Osteoblast (primary cell): ENCODE measurements around the gene EPHA10. TPM values are rescaled to one million over a fixed set of nuclear protein-coding genes. Genes with fewer than 3 reads are reported as not detected.
"Not testable (repeated sequence)": the region's sequence is repeated elsewhere in the genome, so short reads cannot be mapped to it uniquely, and the experiment has no call there.

Experiments used
- DNase-seq: peaks from one replicate; pipeline ENCODE4 v3.0.0; 2011; ENCODE audit warnings: low spot score, mixed read lengths; ENCODE audit not compliant: insufficient read length; ENCODE audit errors: missing footprints
- H2AFZ ChIP-seq: 2 replicates; pipeline ENCODE4 v1.6.0; 2011; ENCODE audit warnings: mild to moderate bottlenecking, low read length
- H3K27ac ChIP-seq: 2 replicates; pipeline ENCODE4 v1.5.1; 2011; ENCODE audit warnings: mild to moderate bottlenecking, low read depth, low read length, moderate library complexity
- H3K27me3 ChIP-seq: 2 replicates; pipeline ENCODE4 v1.6.0; 2012; ENCODE audit warnings: mild to moderate bottlenecking, control low read depth, inconsistent platforms, low read length, moderate library complexity; ENCODE audit not compliant: insufficient read depth
- H3K36me3 ChIP-seq: 2 replicates; pipeline ENCODE4 v1.5.1; 2011; ENCODE audit warnings: mild to moderate bottlenecking, low read length, control low read depth, moderate library complexity; ENCODE audit not compliant: insufficient read depth
- H3K4me1 ChIP-seq: 2 replicates; pipeline ENCODE4 v1.5.1; 2011; ENCODE audit warnings: mild to moderate bottlenecking, low read length, control low read depth, moderate library complexity; ENCODE audit not compliant: insufficient read depth
- H3K4me2 ChIP-seq: 2 replicates; pipeline ENCODE4 v1.6.0; 2011; ENCODE audit warnings: mild to moderate bottlenecking, low read length; ENCODE audit not compliant: insufficient read depth
- H3K4me3 ChIP-seq: fragments of 200-600 bp; sonication (generic); 3 replicates; pipeline ENCODE4 v1.5.1; 2012; ENCODE audit warnings: mild to moderate bottlenecking, low read length, inconsistent platforms; ENCODE audit not compliant: insufficient read depth
- H3K79me2 ChIP-seq: 2 replicates; pipeline ENCODE4 v1.6.0; 2012; ENCODE audit warnings: mild to moderate bottlenecking, low read length, control low read depth, inconsistent platforms; ENCODE audit not compliant: insufficient read depth
- H3K9me3 ChIP-seq: 2 replicates; pipeline ENCODE4 v1.5.1; 2011; ENCODE audit warnings: low read depth, low read length, control low read depth
- H4K20me1 ChIP-seq: 2 replicates; pipeline ENCODE4 v1.6.0; 2012; ENCODE audit warnings: mild to moderate bottlenecking, low read length, control low read depth; ENCODE audit not compliant: insufficient read depth
- total RNA-seq: library from RNA; depleted of rRNA; stranded (reverse); fragments of >200 nt; gene quantifications from 2 replicates; pipeline ENCODE4 v1.2.3, GENCODE V29; 2012
- TF ChIP-seq, protein P1 (sequence below): IDR thresholded peaks from 2 replicates; pipeline ENCODE4 v1.5.1; 2011; ENCODE audit warnings: mild to moderate bottlenecking, low read depth, low read length, moderate library complexity; ENCODE audit errors: extremely low read depth

The EPHA10 gene
- total RNA-seq, 1 donor = not detected

DNA sequence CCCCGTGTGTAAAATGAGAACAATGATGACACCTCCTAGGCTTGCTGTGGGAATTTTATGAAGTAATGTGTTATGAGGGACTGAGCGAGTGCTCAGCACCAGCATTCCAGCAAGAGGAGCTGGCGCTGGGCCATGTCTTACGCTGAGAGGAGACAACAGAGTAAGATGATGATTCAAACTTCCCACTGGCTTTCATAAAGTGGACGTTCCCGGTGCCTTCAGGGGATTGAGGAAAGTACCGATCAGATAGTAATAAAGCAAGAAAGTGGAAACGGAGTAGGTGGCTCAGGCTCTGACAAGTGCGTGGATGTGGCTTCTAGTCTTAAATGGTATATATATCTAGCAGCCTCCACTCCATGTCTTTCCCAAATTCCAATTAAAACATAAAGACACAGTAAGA is 23.8 kb downstream of the EPHA10 start:
- DNase-seq = no peak
- Histone ChIP-seq H3K4me3 (no peak overlapping the region), H3K36me3 (no peaks in the 10 kb centered on the region)

GRCh38 chr1:37739222-37739621 is 25.7 kb downstream of the EPHA10 start:
- Histone ChIP-seq H3K27me3 (peaks cover 20% of the 10 kb centered on the region), H3K4me1 (no peaks in the 10 kb centered on the region), H2AFZ (no peak overlapping the region), H3K9me3 (no peaks in the 10 kb centered on the region), H3K4me2 (no peak overlapping the region), H4K20me1 (peaks cover 2% of the 10 kb centered on the region), H3K4me3 (no peak overlapping the region), H3K36me3 (no peaks in the 10 kb centered on the region), H3K27ac (no peak overlapping the region), H3K79me2 (no peaks in the 10 kb centered on the region)
- TF ChIP-seq, protein P1, sequence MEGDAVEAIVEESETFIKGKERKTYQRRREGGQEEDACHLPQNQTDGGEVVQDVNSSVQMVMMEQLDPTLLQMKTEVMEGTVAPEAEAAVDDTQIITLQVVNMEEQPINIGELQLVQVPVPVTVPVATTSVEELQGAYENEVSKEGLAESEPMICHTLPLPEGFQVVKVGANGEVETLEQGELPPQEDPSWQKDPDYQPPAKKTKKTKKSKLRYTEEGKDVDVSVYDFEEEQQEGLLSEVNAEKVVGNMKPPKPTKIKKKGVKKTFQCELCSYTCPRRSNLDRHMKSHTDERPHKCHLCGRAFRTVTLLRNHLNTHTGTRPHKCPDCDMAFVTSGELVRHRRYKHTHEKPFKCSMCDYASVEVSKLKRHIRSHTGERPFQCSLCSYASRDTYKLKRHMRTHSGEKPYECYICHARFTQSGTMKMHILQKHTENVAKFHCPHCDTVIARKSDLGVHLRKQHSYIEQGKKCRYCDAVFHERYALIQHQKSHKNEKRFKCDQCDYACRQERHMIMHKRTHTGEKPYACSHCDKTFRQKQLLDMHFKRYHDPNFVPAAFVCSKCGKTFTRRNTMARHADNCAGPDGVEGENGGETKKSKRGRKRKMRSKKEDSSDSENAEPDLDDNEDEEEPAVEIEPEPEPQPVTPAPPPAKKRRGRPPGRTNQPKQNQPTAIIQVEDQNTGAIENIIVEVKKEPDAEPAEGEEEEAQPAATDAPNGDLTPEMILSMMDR = no peak
- no peak for DNase-seq

More for the DNA sequence above, 23.8 kb downstream of the EPHA10 start:
- no peak overlapping the region for H3K4me2 ChIP-seq
- H2AFZ ChIP-seq = no peak overlapping the region
- H3K79me2 ChIP-seq = no peaks in the 10 kb centered on the region
- peaks cover 10% of the 10 kb centered on the region for H3K27me3 ChIP-seq
- peaks cover 2% of the 10 kb centered on the region for H4K20me1 ChIP-seq
- H3K4me1 ChIP-seq = no peaks in the 10 kb centered on the region
- no peak overlapping the region for H3K27ac ChIP-seq
- TF ChIP-seq, protein P1 = no peak
- H3K9me3 ChIP-seq = no peaks in the 10 kb centered on the region

DNA sequence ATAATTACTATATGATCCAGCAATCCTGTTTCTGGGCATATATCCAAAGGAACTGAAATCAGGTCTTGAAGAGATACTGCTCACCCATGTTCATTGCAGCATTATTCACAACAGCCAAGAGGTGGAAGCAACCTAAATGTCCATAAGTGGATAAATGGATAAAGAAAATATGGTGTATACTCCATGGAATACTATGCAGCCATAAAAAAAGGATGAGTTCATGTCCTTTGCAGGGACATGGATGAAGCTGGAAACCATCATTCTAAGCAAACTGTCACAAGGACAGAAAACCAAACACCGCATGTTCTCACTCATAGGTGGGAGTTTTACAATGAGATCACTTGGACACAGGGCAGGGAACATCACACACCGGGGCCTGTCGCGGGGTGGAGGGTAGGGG is 26.3 kb downstream of the EPHA10 start:
- not testable (repeated sequence) for H3K9me3 ChIP-seq, H3K4me3 ChIP-seq, H3K79me2 ChIP-seq, H3K4me2 ChIP-seq, H2AFZ ChIP-seq, H4K20me1 ChIP-seq, DNase-seq, H3K36me3 ChIP-seq, H3K27ac ChIP-seq, H3K4me1 ChIP-seq
- peaks cover 23% of the 10 kb centered on the region for H3K27me3 ChIP-seq

GRCh38 chr1:37737975-37738374 is 26.9 kb downstream of the EPHA10 start:
- H2AFZ ChIP-seq, H3K9me3 ChIP-seq, H3K36me3 ChIP-seq, H3K4me1 ChIP-seq, H3K79me2 ChIP-seq, H3K4me3 ChIP-seq, H3K27ac ChIP-seq, DNase-seq, H3K4me2 ChIP-seq, H4K20me1 ChIP-seq: not testable (repeated sequence)
- H3K27me3 ChIP-seq = peaks cover 24% of the 10 kb centered on the region

DNA sequence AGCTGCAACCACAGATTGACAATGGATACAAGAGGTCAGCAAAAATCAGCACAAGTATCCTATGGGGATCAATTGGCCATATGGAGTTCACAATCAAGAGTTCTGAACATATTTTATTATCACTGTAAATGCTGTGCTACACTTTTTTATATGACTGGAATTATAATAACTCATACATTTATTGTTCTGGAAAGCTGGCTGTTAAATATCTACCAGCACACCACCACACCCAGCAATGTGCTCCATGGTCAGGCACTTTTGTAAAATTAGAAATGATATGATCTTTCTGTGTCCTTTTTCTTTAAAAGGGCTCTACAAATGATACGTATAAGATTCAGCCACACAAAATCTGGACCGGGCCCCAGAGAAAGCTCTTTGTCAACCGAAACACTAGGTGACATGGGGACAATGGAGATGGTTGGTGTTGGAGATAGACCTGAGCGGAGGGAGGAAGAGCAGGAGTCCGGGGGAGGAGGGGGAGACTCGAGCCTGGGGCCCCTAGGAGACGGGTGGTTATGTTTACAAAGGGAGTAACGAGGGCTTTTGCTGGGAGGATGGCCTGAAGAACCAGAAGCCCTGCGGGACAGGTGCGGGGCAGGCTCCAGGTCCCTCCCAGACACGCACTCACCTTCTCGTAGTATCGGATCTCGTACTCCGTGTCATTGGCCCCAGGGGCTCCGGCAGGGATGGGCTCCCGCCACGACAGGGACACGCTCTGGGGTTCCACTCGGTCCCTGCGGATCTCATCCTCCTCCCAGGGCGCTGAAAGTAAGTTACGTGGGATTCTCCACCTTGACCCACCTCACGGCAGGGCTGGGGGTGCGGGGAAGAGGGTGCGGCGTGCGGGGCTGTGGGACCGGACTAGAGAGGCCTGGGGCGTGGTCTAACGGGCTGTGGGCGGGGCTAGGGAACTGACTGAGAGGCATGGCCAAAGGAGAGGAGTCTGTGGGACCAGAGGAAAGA is 30.0 kb downstream of the EPHA10 start:
- no peaks in the 10 kb centered on the region for H4K20me1 ChIP-seq
- no peak overlapping the region for H3K27ac ChIP-seq
- H3K36me3 ChIP-seq = no peaks in the 10 kb centered on the region
- no peaks in the 10 kb centered on the region for H3K79me2 ChIP-seq
- H3K9me3 ChIP-seq = no peaks in the 10 kb centered on the region
- TF ChIP-seq, protein P1 = no peak
- no peak for DNase-seq
- H2AFZ ChIP-seq = no peak overlapping the region
- no peaks in the 10 kb centered on the region for H3K4me1 ChIP-seq
- peak overlapping the region; percentile 18 for H3K4me2 ChIP-seq
- H3K4me3 ChIP-seq = no peak overlapping the region
- H3K27me3 ChIP-seq = peaks cover 24% of the 10 kb centered on the region
